HepG2 (cell line): Measurements from ENCODE around the gene LOX. TPM values are rescaled to one million over a fixed set of nuclear protein-coding genes. Genes with fewer than 3 reads are reported as not detected.

Experiments used
- ARID2 ChIP-seq: sonication (generic); formaldehyde crosslinking; IDR thresholded peaks from 2 replicates; pipeline ENCODE4 v1.8.1; 2022; ENCODE audit warnings: mild to moderate bottlenecking, missing genetic modification reagents, borderline replicate concordance
- BHLHE40 ChIP-seq: IDR thresholded peaks from 2 replicates; pipeline ENCODE4 v1.6.1; 2011; ENCODE audit warnings: low read length, improper control_type of control experiment
- FIP1L1 ChIP-seq: fragments of 200-400 bp; formaldehyde crosslinking; IDR thresholded peaks from 2 replicates; pipeline ENCODE4 v1.6.1; 2018; ENCODE audit warnings: low read depth, mild to moderate bottlenecking, low read length, moderate library complexity, borderline replicate concordance; ENCODE audit not compliant: insufficient read depth
- GFI1 ChIP-seq: sonication (generic); formaldehyde crosslinking; IDR thresholded peaks from 2 replicates; pipeline ENCODE4 v1.5.0; 2020; ENCODE audit warnings: missing genetic modification reagents, mild to moderate bottlenecking, borderline replicate concordance
- MAF1 ChIP-seq: sonication (generic); formaldehyde crosslinking; IDR thresholded peaks from 2 replicates; pipeline ENCODE4 v1.5.0; 2020; ENCODE audit warnings: missing genetic modification reagents, borderline replicate concordance
- MIER2 ChIP-seq: IDR thresholded peaks from 2 replicates; pipeline ENCODE4 v1.6.1; 2016; ENCODE audit warnings: missing biosample characterization, missing genetic modification reagents
- NFATC3 ChIP-seq: sonication (generic); formaldehyde crosslinking; IDR thresholded peaks from 2 replicates; pipeline ENCODE4 v1.5.1; 2020; ENCODE audit warnings: mild to moderate bottlenecking, missing genetic modification reagents
- NFKBIZ ChIP-seq: IDR thresholded peaks from 2 replicates; pipeline ENCODE4 v1.6.1; 2018; ENCODE audit warnings: missing genetic modification reagents, missing compliant biosample characterization
- PHF20 ChIP-seq: sonication (generic); formaldehyde crosslinking; IDR thresholded peaks from 2 replicates; pipeline ENCODE4 v1.5.0; 2020; ENCODE audit warnings: mild to moderate bottlenecking, missing genetic modification reagents
- POLR2G ChIP-seq: fragments of 200-400 bp; formaldehyde crosslinking; IDR thresholded peaks from 2 replicates; pipeline ENCODE4 v1.6.1; 2018; ENCODE audit warnings: mild to moderate bottlenecking, low read depth, low read length, moderate library complexity
- RARA ChIP-seq: IDR thresholded peaks from 2 replicates; pipeline ENCODE4 v1.6.1; 2016; ENCODE audit warnings: missing genetic modification reagents, missing compliant biosample characterization
- RFX3 ChIP-seq: IDR thresholded peaks from 2 replicates; pipeline ENCODE4 v1.6.1; 2016; ENCODE audit warnings: missing biosample characterization, missing genetic modification reagents
- RFXAP ChIP-seq: sonication (generic); formaldehyde crosslinking; IDR thresholded peaks from 2 replicates; pipeline ENCODE4 v1.4.0; 2020; ENCODE audit warnings: missing genetic modification reagents, borderline replicate concordance
- WIZ ChIP-seq: sonication (generic); formaldehyde crosslinking; IDR thresholded peaks from 2 replicates; pipeline ENCODE4 v1.5.1; 2020; ENCODE audit warnings: mild to moderate bottlenecking, missing genetic modification reagents
- ZBTB21 ChIP-seq: sonication (generic); formaldehyde crosslinking; IDR thresholded peaks from 2 replicates; pipeline ENCODE4 v1.4.0; 2020; ENCODE audit warnings: missing genetic modification reagents
- ZBTB7B ChIP-seq: sonication (generic); formaldehyde crosslinking; IDR thresholded peaks from 2 replicates; pipeline ENCODE4 v1.4.0; 2020; ENCODE audit warnings: missing genetic modification reagents
- ZNF30 ChIP-seq: sonication (generic); formaldehyde crosslinking; IDR thresholded peaks from 2 replicates; pipeline ENCODE4 v1.5.0; 2020; ENCODE audit warnings: mild to moderate bottlenecking, missing genetic modification reagents
- ZNF383 ChIP-seq: sonication (generic); formaldehyde crosslinking; IDR thresholded peaks from 2 replicates; pipeline ENCODE4 v1.4.0; 2020; ENCODE audit warnings: missing genetic modification reagents, mild to moderate bottlenecking, borderline replicate concordance
- ZNF569 ChIP-seq: sonication (generic); formaldehyde crosslinking; IDR thresholded peaks from 2 replicates; pipeline ENCODE4 v1.5.0; 2020; ENCODE audit warnings: mild to moderate bottlenecking, missing genetic modification reagents, moderate library complexity, borderline replicate concordance
- ZNF644 ChIP-seq: IDR thresholded peaks from 2 replicates; pipeline ENCODE4 v1.6.1; 2016; ENCODE audit warnings: low read depth
- ZNF781 ChIP-seq: sonication (generic); formaldehyde crosslinking; IDR thresholded peaks from 2 replicates; pipeline ENCODE4 v1.5.1; 2020; ENCODE audit warnings: borderline replicate concordance, mild to moderate bottlenecking, missing genetic modification reagents; ENCODE audit errors: not compliant biosample characterization
- ZSCAN12 ChIP-seq: sonication (generic); formaldehyde crosslinking; IDR thresholded peaks from 2 replicates; pipeline ENCODE4 v1.9.0; 2021; ENCODE audit warnings: mild to moderate bottlenecking, missing genetic modification reagents
- ZSCAN9 ChIP-seq: IDR thresholded peaks from 2 replicates; pipeline ENCODE4 v1.6.1; 2016; ENCODE audit warnings: borderline replicate concordance
- polyA plus RNA-seq, 8 experiments: library from polyadenylated mRNA; depleted of rRNA in 3 of 8; stranded (reverse) in 7 of 8; unstranded in 1 of 8; fragments of >200 nt; fragmentation: Illumina TruSeq in 4 of 8; extraction: Trizol in 4 of 8; gene quantifications; 2 replicates each; pipeline versions ENCODE4 v1.2.1 to v1.2.3, GENCODE V29; 2011 to 2016; ENCODE audit warnings: low read depth in 4 of 8, missing spikeins in 1 of 8, mixed read lengths in 1 of 8; ENCODE audit not compliant: insufficient read depth in 1 of 8
- total RNA-seq, 5 experiments: library from RNA; depleted of rRNA; stranded (reverse); fragments of >200 nt; fragmentation: Illumina TruSeq; extraction: Trizol; gene quantifications; 2 replicates each; pipeline ENCODE4 v1.2.3, GENCODE V29; 2016; ENCODE audit warnings: low read depth in 1 of 5
- TF ChIP-seq, protein P1 (sequence below): sonication (generic); formaldehyde crosslinking; IDR thresholded peaks from 2 replicates; pipeline ENCODE4 v1.5.0; 2020; ENCODE audit warnings: missing genetic modification reagents
- TF ChIP-seq, protein P2 (sequence below): sonication (generic); formaldehyde crosslinking; IDR thresholded peaks from 2 replicates; pipeline ENCODE4 v1.9.0; 2022; ENCODE audit warnings: missing genetic modification reagents, mild to moderate bottlenecking, borderline replicate concordance
- TF ChIP-seq, protein P3 (sequence below): sonication (generic); formaldehyde crosslinking; IDR thresholded peaks from 2 replicates; pipeline ENCODE4 v1.5.1; 2020; ENCODE audit warnings: mild to moderate bottlenecking, missing genetic modification reagents, borderline replicate concordance

The LOX gene
- total and polyA plus RNA-seq, 2 of the 13 experiments (the other 11 are each of a cell fraction or from before 2014, with no cell fraction given): 0.73 to 173 TPM

DNA sequence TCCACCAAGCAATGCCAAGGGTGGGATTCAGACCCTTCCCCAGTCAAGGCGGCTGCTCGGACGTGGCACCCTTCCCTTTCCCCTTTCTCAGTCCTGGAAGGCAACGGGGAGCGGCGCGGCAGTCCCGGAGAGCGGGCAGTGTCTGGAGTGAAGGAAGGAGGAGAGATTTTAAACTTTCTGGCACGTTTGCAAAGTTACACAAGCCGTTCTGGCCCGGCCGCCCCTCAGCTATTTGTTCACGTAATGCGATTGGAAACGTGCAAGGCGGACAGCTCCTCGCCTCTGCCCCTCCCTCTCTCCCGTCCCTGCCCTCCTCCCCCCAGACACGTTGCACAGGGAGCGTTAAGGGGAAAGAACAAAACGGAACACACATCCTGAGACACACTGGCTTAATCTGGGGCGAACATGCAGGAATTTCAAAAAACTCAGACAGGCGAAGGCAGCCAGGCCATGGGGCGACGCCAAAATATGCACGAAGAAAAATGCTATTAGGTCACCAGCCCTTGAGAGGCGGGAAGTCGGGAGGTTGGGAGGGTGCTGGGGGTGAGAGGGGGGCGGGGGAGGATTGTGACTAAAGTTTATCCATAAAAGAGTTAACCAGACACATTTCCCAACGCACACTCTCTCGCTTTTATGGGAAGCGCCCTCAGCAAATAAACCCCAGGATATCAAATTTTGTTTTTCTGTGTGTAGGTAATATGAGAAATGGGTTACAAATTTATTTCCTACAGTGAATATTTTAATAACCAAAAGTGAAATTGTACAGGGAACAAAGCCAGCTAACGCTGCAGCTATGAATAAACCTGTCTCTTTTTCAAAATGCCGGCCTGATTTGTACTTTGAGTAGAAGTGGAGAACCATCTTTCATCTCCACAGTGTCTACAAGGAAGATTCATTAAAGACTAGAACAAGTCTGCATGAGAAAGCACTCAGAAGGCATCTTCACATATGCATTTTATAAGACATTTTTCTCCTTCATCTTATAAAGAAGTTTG is at the start of gene LOX (continued):
- TF ChIP-seq FIP1L1 (no peak), ZNF569 (CRISPR knock-in tag) (no peak), POLR2G (peak; percentile 66), ZNF383 (CRISPR knock-in tag) (no peak), GFI1 (CRISPR knock-in tag) (no peak), RARA (no peak), RFXAP (no peak), ZNF644 (CRISPR knock-in tag) (no peak), ZBTB7B (no peak), ZNF781 (CRISPR knock-in tag) (no peak), WIZ (no peak), MIER2 (no peak), BHLHE40 (peak; percentile 66), PHF20 (CRISPR knock-in tag) (no peak), NFKBIZ (CRISPR knock-in tag) (no peak), ZBTB21 (CRISPR knock-in tag) (no peak), ZSCAN9 (CRISPR knock-in tag) (no peak), RFX3 (CRISPR knock-in tag) (no peak), ARID2 (CRISPR knock-in tag) (no peak), NFATC3 (CRISPR knock-in tag) (0 out of 2 replicates have a peak, but pooled peaks have one; percentile 68), ZNF30 (CRISPR knock-in tag) (no peak), MAF1 (CRISPR knock-in tag) (no peak), ZSCAN12 (CRISPR knock-in tag) (no peak)
- TF ChIP-seq, protein P1, sequence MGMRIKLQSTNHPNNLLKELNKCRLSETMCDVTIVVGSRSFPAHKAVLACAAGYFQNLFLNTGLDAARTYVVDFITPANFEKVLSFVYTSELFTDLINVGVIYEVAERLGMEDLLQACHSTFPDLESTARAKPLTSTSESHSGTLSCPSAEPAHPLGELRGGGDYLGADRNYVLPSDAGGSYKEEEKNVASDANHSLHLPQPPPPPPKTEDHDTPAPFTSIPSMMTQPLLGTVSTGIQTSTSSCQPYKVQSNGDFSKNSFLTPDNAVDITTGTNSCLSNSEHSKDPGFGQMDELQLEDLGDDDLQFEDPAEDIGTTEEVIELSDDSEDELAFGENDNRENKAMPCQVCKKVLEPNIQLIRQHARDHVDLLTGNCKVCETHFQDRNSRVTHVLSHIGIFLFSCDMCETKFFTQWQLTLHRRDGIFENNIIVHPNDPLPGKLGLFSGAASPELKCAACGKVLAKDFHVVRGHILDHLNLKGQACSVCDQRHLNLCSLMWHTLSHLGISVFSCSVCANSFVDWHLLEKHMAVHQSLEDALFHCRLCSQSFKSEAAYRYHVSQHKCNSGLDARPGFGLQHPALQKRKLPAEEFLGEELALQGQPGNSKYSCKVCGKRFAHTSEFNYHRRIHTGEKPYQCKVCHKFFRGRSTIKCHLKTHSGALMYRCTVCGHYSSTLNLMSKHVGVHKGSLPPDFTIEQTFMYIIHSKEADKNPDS (CRISPR knock-in tag): no peak
- TF ChIP-seq, protein P2, sequence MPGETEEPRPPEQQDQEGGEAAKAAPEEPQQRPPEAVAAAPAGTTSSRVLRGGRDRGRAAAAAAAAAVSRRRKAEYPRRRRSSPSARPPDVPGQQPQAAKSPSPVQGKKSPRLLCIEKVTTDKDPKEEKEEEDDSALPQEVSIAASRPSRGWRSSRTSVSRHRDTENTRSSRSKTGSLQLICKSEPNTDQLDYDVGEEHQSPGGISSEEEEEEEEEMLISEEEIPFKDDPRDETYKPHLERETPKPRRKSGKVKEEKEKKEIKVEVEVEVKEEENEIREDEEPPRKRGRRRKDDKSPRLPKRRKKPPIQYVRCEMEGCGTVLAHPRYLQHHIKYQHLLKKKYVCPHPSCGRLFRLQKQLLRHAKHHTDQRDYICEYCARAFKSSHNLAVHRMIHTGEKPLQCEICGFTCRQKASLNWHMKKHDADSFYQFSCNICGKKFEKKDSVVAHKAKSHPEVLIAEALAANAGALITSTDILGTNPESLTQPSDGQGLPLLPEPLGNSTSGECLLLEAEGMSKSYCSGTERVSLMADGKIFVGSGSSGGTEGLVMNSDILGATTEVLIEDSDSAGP (CRISPR knock-in tag): peak; percentile 56; the same call in 1 of the 2 replicates
- TF ChIP-seq, protein P3, sequence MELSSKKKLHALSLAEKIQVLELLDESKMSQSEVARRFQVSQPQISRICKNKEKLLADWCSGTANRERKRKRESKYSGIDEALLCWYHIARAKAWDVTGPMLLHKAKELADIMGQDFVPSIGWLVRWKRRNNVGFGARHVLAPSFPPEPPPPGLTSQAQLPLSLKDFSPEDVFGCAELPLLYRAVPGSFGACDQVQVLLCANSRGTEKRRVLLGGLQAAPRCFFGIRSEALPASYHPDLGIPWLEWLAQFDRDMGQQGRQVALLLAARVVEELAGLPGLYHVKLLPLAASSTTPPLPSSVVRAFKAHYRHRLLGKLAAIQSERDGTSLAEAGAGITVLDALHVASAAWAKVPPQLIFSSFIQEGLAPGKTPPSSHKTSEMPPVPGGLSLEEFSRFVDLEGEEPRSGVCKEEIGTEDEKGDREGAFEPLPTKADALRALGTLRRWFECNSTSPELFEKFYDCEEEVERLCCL (CRISPR knock-in tag): no peak
